ENCODE results near the gene COL19A1.
"Not testable (repeated sequence)": the region's sequence is repeated elsewhere in the genome, so short reads cannot be mapped to it uniquely, and the experiment has no call there.

The COL19A1 gene

GRCh38 chr6:69866770-69867638 lies 648 bp downstream of the COL19A1 start:
- peak in 1 of 2 experiments; percentile 8 for DNase-seq

GRCh38 chr6:69867639-69867976 lies 1.3 kb downstream of the COL19A1 start:
- DNase-seq, result no peak

GRCh38 chr6:69868252-69868804 lies 2.0 kb downstream of the COL19A1 start:
- DNase-seq, result no peak

- no peak for DNase-seq
Measured at GRCh38 chr6:69868961-69869360, 2.6 kb downstream of the COL19A1 start.

GRCh38 chr6:69871107-69871506 lies 4.8 kb downstream of the COL19A1 start:
- DNase-seq, result no peak

GRCh38 chr6:69873291-69873690 lies 6.9 kb downstream of the COL19A1 start:
- DNase-seq, result no peak

- no peak for DNase-seq
Measured at GRCh38 chr6:69875715-69876114, 9.4 kb downstream of the COL19A1 start.

- DNase-seq, result no peak
Measured at GRCh38 chr6:69878795-69879194, 12.4 kb downstream of the COL19A1 start.

- DNase-seq, result no peak
Measured at GRCh38 chr6:69880601-69881000, 14.2 kb downstream of the COL19A1 start.

- DNase-seq, result no peak
Measured at GRCh38 chr6:69881322-69882151, 15.2 kb downstream of the COL19A1 start.

GRCh38 chr6:69883551-69883950 lies 17.2 kb downstream of the COL19A1 start:
- DNase-seq, result no peak

GRCh38 chr6:69884231-69884630 lies 17.9 kb downstream of the COL19A1 start:
- DNase-seq, result no peak

- DNase-seq, result no peak
Measured at GRCh38 chr6:69887026-69887425, 20.7 kb downstream of the COL19A1 start.

- no peak for DNase-seq
Measured at GRCh38 chr6:69887714-69888345, 21.5 kb downstream of the COL19A1 start.

- no peak for DNase-seq
Measured at GRCh38 chr6:69888482-69889233, 22.3 kb downstream of the COL19A1 start.

- DNase-seq, result not testable (repeated sequence)
Measured at GRCh38 chr6:69889234-69889974, 23.0 kb downstream of the COL19A1 start.

GRCh38 chr6:69892561-69892960 lies 26.2 kb downstream of the COL19A1 start:
- DNase-seq, result not testable (repeated sequence)

- not testable (repeated sequence) for DNase-seq
Measured at GRCh38 chr6:69893266-69893665, 26.9 kb downstream of the COL19A1 start.

- DNase-seq, result no peak
Measured at GRCh38 chr6:69894578-69895347, 28.4 kb downstream of the COL19A1 start.

GRCh38 chr6:69895396-69895795 lies 29.0 kb downstream of the COL19A1 start:
- no peak for DNase-seq

GRCh38 chr6:69900869-69901268 lies 34.5 kb downstream of the COL19A1 start:
- no peak for DNase-seq

Data from SHP77 (cell line).